ENCODE measurements around the gene DENND4A. TPM values are rescaled to one million over a fixed set of nuclear protein-coding genes. Genes with fewer than 3 reads are reported as not detected.

Gene DENND4A
- total and polyA plus RNA-seq, 9 of the 15 experiments (the other 6 are each of a cell fraction or from before 2014, with no cell fraction given) = 6.8 to 32.3 (median 19.9) TPM

GRCh38 chr15:65620833-65621232 lies 171.3 kb downstream of the DENND4A start:
- ATAC-seq (peak; percentile 77), DNase-seq (ENCODE audit: extremely low read depth in 1 of 4, low spot score in 3 of 4) (no peak), FAIRE-seq (no peak)
- ChIA-PET POLR2A (interaction anchor here (0.6 to 1.6 kb wide), 4 partner anchors 10 to 295 kb away, joined by 3 to 10 read pairs (median 4); partner anchors contain the start of gene INTS14), CTCF (ENCODE audit: low intra/inter-chr PET ratio) (interaction anchor here (0.6 kb wide), 1 partner anchor 174 kb away, joined by 3 read pairs; no protein-coding TSS in a partner anchor)
- Histone ChIP-seq H3K27me3 (ENCODE audit: control insufficient read depth in 2 of 2, insufficient read depth in 2 of 2, low read length in 2 of 2) (no peaks in the 10 kb centered on the region), H3K4me2 (ENCODE audit: insufficient read depth, low read length) (no peak overlapping the region), H3K4me3 (no peak overlapping the region), H2AFZ (ENCODE audit: low read depth, low read length) (no peak overlapping the region), H3K27ac (ENCODE audit: extremely low read depth, low read depth, low read length) (no peak overlapping the region), H3K79me2 (ENCODE audit: control insufficient read depth, insufficient read depth, low read length) (no peaks in the 10 kb centered on the region), H3K36me3 (ENCODE audit: control insufficient read depth, insufficient read depth, low read length) (no peaks in the 10 kb centered on the region), H3K9me3 (replicated peaks; ENCODE audit: control insufficient read depth, insufficient read depth, low read depth, low read length) (no peaks in the 10 kb centered on the region), H3K9me1 (ENCODE audit: control insufficient read depth, insufficient read depth, low read length) (no peaks in the 10 kb centered on the region), H3K4me1 (replicated peaks in 1 of 2; ENCODE audit: control insufficient read depth in 2 of 2, insufficient read depth in 2 of 2, low read length in 2 of 2) (peaks cover 3 to 7% of the 10 kb centered on the region in 2 experiments; a peak in 3 of 5 replicates), H4K20me1 (replicated peaks; ENCODE audit: control insufficient read depth, insufficient read depth, low read length) (no peaks in the 10 kb centered on the region; the same call in 1 of the 2 replicates), H3K9ac (ENCODE audit: insufficient read depth in 1 of 2, low read depth in 2 of 2, low read length in 2 of 2) (peak overlapping the region in 1 of 2 experiments; percentile 13; a peak in 1 of 4 replicates)
- no TSS peak for BruUV-seq (replicated peaks)
- in situ Hi-C loops (cut with MboI) (no loop called here), intact Hi-C loops (cut with micrococcal nuclease) (no loop called here)
- WGBS (ENCODE audit: insufficient coverage, low coverage, missing lambda C conversion rate) = 67% methylated on average over 2 of the region's 2 CpGs
- TF ChIP-seq ZNF282 (CRISPR knock-in tag; IDR thresholded peaks at IDR 0.05) (no peak), CTCF (IDR thresholded peaks at IDR 0.05 in 2 of 3, conservative IDR thresholded peaks at IDR 0.05 in 1 of 3; ENCODE audit: insufficient read depth in 2 of 3, low read depth in 1 of 3, low read length in 3 of 3) (peak in 2 of 3 experiments; percentile 21 to 25; a peak in 2 of 6 replicates), RNF2 (IDR thresholded peaks at IDR 0.05) (no peak), RBM22 (IDR thresholded peaks at IDR 0.05; ENCODE audit: low read depth, low read length, poor library complexity, severe bottlenecking) (no peak), ZFP1 (CRISPR knock-in tag; IDR thresholded peaks at IDR 0.05) (no peak), CHD4 (IDR thresholded peaks at IDR 0.05; ENCODE audit: insufficient read depth, insufficient replicate concordance, low read depth, low read length, poor library complexity, severe bottlenecking) (no peak), RAD21 (CRISPR knock-in tag; conservative IDR thresholded peaks at IDR 0.05 in 1 of 2, IDR thresholded peaks at IDR 0.05 in 1 of 2) (peak in 1 of 2 experiments; percentile 29; a peak in 1 of 4 replicates), ZNF184 (CRISPR knock-in tag; IDR thresholded peaks at IDR 0.05) (no peak), ZBTB33 (CRISPR knock-in tag; IDR thresholded peaks at IDR 0.05) (no peak), CREB1 (IDR thresholded peaks at IDR 0.05) (no peak), CREB1 (CRISPR knock-in tag; IDR thresholded peaks at IDR 0.05) (no peak)
